Measurements from ENCODE around the gene TEX52.
"Not testable (repeated sequence)": the region's sequence is repeated elsewhere in the genome, so short reads cannot be mapped to it uniquely, and the experiment has no call there.

Gene TEX52

GRCh38 chr12:2863402-2863801, 6.6 kb upstream of the TEX52 start:
- not testable (repeated sequence) for DNase-seq

- DNase-seq = no peak
Observed at GRCh38 chr12:2862876-2863275, 6.0 kb upstream of the TEX52 start.

- no peak for DNase-seq
Observed at GRCh38 chr12:2860170-2860569, 3.3 kb upstream of the TEX52 start.

- no peak for DNase-seq
Observed at GRCh38 chr12:2858944-2859421, 2.1 kb upstream of the TEX52 start.

GRCh38 chr12:2858334-2858733, 1.5 kb upstream of the TEX52 start:
- DNase-seq = no peak

- no peak for DNase-seq
Observed at GRCh38 chr12:2857576-2857975, 737 bp upstream of the TEX52 start.

- DNase-seq = no peak
Observed at GRCh38 chr12:2856051-2856450, 788 bp downstream of the TEX52 start.

GRCh38 chr12:2855546-2855945, 1.3 kb downstream of the TEX52 start:
- no peak for DNase-seq

- no peak for DNase-seq
Observed at GRCh38 chr12:2854669-2855453, 2.0 kb downstream of the TEX52 start.

GRCh38 chr12:2853626-2854025, 3.2 kb downstream of the TEX52 start:
- DNase-seq = peak; percentile 37 to 42

GRCh38 chr12:2851931-2852330, 4.9 kb downstream of the TEX52 start:
- DNase-seq = no peak

- no peak for DNase-seq
Observed at GRCh38 chr12:2845280-2845679, 11.6 kb downstream of the TEX52 start.

- no peak for DNase-seq
Observed at GRCh38 chr12:2844786-2845185, 12.1 kb downstream of the TEX52 start.

- no peak for DNase-seq
Observed at GRCh38 chr12:2842948-2843347, 13.9 kb downstream of the TEX52 start.

- no peak for DNase-seq
Observed at GRCh38 chr12:2841056-2841650, 15.7 kb downstream of the TEX52 start.

- no peak for DNase-seq
Observed at GRCh38 chr12:2836574-2836973, 20.3 kb downstream of the TEX52 start.

- DNase-seq = no peak
Observed at GRCh38 chr12:2835691-2836403, 21.0 kb downstream of the TEX52 start.

- no peak for DNase-seq
Observed at GRCh38 chr12:2834581-2835491, 22.0 kb downstream of the TEX52 start, which contains the start of gene NRIP2. NRIP2 (minus strand) TSS chr12:2835035; CDS start chr12:2834983, 52 bp downstream.

GRCh38 chr12:2833810-2834209, 23.0 kb downstream of the TEX52 start:
- DNase-seq = no peak

GRCh38 chr12:2833327-2833726, 23.5 kb downstream of the TEX52 start:
- DNase-seq = no peak

GRCh38 chr12:2832550-2833127, 24.2 kb downstream of the TEX52 start:
- DNase-seq = no peak

- DNase-seq = no peak
Observed at GRCh38 chr12:2829275-2829674, 27.6 kb downstream of the TEX52 start.
